Activated CD4-positive, CD25-positive, alpha-beta regulatory T cell (primary cell): ENCODE measurements around the gene CDC42BPB.

ENCODE experiments used
- DNase-seq, 4 experiments: peaks; one replicate each; lab custom pipeline; 2025; lab: John Stamatoyannopoulos, UW

Gene CDC42BPB

GRCh38 chr14:103019826-103020225 lies 37.5 kb downstream of the CDC42BPB start:
- DNase-seq: no peak

GRCh38 chr14:103019236-103019635 lies 38.1 kb downstream of the CDC42BPB start:
- DNase-seq: no peak

- DNase-seq: no peak
Measured at GRCh38 chr14:103016594-103016993, 40.8 kb downstream of the CDC42BPB start.

- no peak for DNase-seq
Measured at GRCh38 chr14:103016071-103016470, 41.3 kb downstream of the CDC42BPB start.

- no peak for DNase-seq
Measured at GRCh38 chr14:103015426-103015825, 41.9 kb downstream of the CDC42BPB start.

- no peak for DNase-seq
Measured at GRCh38 chr14:103014466-103015228, 42.7 kb downstream of the CDC42BPB start.

- DNase-seq: no peak
Measured at GRCh38 chr14:103013028-103013427, 44.3 kb downstream of the CDC42BPB start.

GRCh38 chr14:103009559-103009958 lies 47.8 kb downstream of the CDC42BPB start:
- no peak for DNase-seq

GRCh38 chr14:103008768-103009357 lies 48.5 kb downstream of the CDC42BPB start:
- no peak for DNase-seq

GRCh38 chr14:103008126-103008525 lies 49.2 kb downstream of the CDC42BPB start:
- DNase-seq: no peak

- DNase-seq: no peak
Measured at GRCh38 chr14:103007555-103007954, 49.8 kb downstream of the CDC42BPB start.

GRCh38 chr14:103006991-103007520 lies 50.3 kb downstream of the CDC42BPB start:
- no peak for DNase-seq

- no peak for DNase-seq
Measured at GRCh38 chr14:103006106-103006505, 51.2 kb downstream of the CDC42BPB start.

- no peak for DNase-seq
Measured at GRCh38 chr14:103003850-103004249, 53.5 kb downstream of the CDC42BPB start.

GRCh38 chr14:103003351-103003615 lies 54.1 kb downstream of the CDC42BPB start:
- no peak for DNase-seq

GRCh38 chr14:103002578-103003350 lies 54.6 kb downstream of the CDC42BPB start:
- DNase-seq: no peak

- no peak for DNase-seq
Measured at GRCh38 chr14:103001651-103002396, 55.5 kb downstream of the CDC42BPB start.

- no peak for DNase-seq
Measured at GRCh38 chr14:103001226-103001625, 56.1 kb downstream of the CDC42BPB start.

- DNase-seq: no peak
Measured at GRCh38 chr14:103000291-103000921, 56.9 kb downstream of the CDC42BPB start.

GRCh38 chr14:102999227-102999895 lies 58.0 kb downstream of the CDC42BPB start:
- DNase-seq: no peak

- no peak for DNase-seq
Measured at GRCh38 chr14:102998393-102998792, 59.0 kb downstream of the CDC42BPB start.
